IPS-NIHi7 (cell line): ENCODE data around the gene PLEKHG4.
A peak's percentile ranks its signal among the peaks of the same experiment; 100 is the strongest.

Experiments
- DNase-seq: peaks from one replicate; pipeline ENCODE4 v3.0.0; 2012; ENCODE audit warnings: mixed read lengths; ENCODE audit errors: extremely low spot score

PLEKHG4 gene, protein sequence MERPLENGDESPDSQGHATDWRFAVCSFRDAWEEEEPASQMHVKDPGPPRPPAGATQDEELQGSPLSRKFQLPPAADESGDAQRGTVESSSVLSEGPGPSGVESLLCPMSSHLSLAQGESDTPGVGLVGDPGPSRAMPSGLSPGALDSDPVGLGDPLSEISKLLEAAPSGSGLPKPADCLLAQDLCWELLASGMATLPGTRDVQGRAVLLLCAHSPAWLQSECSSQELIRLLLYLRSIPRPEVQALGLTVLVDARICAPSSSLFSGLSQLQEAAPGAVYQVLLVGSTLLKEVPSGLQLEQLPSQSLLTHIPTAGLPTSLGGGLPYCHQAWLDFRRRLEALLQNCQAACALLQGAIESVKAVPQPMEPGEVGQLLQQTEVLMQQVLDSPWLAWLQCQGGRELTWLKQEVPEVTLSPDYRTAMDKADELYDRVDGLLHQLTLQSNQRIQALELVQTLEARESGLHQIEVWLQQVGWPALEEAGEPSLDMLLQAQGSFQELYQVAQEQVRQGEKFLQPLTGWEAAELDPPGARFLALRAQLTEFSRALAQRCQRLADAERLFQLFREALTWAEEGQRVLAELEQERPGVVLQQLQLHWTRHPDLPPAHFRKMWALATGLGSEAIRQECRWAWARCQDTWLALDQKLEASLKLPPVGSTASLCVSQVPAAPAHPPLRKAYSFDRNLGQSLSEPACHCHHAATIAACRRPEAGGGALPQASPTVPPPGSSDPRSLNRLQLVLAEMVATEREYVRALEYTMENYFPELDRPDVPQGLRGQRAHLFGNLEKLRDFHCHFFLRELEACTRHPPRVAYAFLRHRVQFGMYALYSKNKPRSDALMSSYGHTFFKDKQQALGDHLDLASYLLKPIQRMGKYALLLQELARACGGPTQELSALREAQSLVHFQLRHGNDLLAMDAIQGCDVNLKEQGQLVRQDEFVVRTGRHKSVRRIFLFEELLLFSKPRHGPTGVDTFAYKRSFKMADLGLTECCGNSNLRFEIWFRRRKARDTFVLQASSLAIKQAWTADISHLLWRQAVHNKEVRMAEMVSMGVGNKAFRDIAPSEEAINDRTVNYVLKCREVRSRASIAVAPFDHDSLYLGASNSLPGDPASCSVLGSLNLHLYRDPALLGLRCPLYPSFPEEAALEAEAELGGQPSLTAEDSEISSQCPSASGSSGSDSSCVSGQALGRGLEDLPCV

DNA sequence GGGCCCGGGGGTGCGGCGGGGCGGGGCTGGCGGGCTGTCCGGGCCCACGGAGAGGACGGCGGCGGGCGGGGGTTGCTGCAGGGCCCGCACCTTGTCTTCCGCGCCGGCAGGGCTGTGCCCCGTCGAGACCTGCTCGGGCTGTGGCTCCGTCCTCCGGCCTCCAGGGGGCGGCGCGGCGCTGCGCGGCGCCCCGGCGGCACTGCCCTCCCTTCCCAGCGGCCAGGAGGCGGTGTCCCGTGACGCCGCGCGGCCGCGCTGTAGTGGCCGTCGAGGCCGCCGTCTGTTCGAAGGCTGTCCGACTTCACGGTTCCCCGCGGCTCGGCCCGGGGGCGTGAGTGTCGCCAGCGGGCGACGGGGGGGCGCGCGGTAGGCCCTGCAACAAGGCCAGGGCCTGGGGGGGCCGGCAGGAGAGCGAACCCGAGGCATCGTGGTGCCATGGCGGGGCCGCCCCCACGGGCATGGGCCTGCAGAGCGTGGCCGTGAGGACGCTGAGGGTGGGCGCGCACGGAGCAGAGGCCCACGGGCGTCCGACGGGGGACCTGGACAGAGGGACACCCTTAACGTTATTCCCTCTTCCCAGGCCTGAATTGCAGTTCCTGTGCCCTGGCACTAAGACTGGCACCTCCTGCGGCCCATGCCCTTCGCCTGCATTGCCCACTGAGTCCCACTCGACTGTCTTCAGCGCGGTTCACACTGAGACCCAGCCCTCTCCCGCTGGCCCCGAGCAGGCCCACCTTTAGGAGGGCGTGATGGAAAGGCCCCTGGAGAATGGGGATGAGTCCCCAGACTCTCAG lies at the start of gene PLEKHG4:
PLEKHG4 (plus strand) TSS at position 237 of the 794 bp plus-strand sequence; CDS start at position 750, 513 bp downstream.
- peak; percentile 97 for DNase-seq

DNA sequence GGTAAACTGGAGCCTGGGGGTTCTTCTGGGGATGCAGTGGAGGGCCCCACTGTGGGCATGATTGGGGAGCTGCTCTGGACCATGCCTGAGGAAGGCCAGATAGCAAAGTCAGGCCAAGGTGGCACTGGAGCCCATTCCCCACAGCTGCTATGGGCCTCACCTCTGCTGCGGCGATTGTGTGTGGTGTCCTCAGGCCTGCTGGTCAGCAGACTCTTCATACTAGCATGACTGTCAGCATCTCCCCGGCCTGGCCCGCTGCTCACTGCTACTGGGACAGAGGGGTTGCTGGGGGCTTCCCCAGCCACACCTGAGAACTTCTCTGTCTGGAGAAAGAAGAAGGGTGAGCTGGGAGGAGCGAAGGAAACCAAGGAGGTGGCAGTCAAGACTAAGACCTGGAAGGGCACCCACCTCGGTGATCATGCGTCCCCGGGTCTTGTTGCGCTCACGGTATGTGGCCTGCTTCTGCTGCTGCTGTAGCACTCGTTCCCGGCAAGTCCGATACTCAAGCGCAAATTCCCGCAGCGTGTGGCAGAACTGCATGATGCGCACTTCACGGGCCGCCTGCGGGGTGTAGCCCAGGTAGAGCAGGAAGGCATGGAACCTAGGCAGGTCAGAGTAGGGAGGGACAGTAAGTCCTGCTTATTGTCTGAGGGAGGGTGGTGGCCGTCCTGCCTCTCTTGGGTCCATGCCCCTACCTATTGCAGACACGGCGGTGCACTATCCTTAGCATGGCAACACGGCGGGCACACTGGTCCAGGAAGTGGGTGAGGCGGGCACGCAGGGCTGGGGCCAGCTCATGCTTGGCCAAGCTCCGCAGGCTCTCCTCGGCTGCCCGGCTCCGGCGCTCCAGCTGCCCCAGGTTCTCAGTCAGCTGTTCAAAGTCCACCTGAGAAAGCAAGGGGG lies 49.2 kb upstream of the PLEKHG4 start:
- no peak for DNase-seq

DNA sequence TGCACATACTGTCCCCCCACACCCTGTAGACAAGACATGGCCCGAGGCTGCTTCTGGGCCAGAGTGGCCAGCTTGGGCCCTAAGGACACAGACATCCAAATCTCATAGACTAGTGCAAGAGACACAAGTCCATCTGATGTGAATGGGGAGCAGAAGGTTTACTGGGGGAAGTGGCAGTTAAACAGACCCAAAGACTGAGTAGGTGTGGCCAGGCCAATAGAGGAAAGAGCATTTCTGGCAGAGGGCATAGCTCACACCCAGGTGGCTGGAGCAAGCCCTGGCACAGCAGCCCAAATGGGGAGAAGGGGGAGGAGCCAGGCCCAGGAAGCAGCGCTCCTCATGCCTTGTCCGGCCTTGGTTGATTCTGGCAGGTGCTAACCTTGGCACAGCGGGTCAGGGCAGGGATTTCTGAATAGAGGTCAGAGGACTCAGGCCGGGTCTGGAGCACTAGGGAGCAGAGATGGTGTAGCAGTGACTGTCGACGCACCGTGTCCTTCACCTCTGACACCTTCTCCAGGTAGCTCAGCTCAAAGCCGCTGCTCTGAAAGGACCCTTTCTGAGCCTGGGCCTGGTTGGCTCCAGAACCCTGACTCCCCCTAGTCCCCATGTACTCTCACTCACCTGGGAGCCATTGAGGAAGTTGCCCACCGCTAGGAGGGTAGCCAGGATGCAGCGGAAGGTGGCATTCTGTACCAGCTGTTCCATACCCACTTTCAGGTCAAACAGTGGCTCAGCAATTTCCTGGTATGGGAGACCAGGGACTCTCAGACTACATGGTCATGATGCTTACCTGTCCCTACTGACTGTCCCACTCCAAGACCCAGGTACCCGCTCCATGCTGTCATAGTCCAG lies 48.3 kb upstream of the PLEKHG4 start:
- DNase-seq, result no peak

DNA sequence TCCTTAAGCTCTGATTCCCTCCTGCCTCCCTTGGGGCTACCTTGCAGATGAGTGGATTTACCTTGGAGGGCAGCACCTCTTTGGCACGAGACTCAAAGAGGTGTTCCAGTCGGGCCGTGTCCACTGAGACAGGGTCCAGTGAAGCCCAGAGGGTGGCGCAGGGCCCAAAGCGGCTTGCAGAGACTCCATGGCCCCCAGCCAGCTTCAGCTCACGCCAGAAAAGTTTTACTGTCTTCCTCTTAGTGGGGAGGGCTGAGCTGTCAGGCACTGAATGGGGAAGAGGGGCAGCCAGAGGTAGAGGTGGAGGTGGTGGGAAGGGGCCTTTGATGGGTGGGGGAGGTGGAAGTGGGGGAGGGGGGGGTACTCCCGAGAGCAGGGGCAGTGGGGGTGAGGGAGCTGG lies 45.7 kb upstream of the PLEKHG4 start:
- no peak for DNase-seq

DNA sequence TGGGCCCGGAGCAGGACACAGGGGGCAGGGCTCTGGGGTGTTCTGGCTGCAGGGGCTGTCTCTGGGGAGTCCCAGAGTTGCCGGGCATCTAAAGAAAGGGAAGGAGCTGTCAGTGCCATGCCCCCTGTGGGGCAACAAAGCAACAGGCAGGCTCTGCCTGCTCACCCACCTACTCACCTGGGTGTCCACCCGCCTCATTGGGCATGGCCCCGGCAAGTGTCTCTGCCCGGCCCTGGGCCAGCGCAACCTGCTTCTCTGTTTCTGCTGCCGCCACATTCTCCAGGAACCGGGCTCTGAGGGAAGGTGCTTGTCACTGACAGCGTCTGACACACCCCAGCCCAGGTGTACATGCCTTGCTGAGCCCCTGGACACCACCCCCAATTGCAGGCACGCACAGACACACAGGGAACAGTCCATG lies 45.1 kb upstream of the PLEKHG4 start:
- no peak for DNase-seq

DNA sequence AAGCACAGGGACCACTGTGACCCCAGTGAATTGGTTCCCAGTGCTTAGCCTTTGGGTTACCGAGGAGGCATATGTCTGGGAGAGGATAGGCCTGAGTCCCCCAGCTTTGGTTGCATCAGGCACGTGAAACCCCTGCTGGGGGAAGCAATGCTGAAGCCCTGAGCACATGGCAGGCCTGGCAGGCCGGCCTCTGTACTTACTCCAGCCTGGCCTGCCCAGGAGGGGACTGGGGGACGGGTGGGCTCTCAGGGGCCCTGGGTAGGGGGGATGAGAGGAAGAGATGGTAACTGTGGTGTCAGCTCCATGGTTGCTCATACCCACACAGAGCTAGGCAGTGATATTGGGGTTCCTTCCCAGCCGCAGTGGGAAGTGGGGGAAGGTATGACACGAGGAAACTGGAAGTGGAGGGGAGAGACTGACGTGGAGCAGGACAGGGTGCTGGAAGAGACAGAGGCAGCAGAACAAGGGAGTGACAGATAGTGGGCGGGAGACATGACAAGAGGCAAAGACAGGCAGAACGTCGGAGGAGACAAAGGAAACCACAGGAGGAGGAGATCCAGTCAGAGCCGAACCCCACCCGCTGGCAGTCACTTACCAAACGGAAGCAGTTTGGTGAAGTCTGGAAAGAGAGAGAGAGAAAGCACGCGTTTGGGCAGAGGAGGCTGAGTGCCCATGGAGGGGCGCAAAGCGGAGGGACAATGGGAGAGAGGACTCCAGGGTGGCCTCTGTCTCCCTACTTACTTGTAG lies 43.3 kb upstream of the PLEKHG4 start:
- DNase-seq, result no peak

DNA sequence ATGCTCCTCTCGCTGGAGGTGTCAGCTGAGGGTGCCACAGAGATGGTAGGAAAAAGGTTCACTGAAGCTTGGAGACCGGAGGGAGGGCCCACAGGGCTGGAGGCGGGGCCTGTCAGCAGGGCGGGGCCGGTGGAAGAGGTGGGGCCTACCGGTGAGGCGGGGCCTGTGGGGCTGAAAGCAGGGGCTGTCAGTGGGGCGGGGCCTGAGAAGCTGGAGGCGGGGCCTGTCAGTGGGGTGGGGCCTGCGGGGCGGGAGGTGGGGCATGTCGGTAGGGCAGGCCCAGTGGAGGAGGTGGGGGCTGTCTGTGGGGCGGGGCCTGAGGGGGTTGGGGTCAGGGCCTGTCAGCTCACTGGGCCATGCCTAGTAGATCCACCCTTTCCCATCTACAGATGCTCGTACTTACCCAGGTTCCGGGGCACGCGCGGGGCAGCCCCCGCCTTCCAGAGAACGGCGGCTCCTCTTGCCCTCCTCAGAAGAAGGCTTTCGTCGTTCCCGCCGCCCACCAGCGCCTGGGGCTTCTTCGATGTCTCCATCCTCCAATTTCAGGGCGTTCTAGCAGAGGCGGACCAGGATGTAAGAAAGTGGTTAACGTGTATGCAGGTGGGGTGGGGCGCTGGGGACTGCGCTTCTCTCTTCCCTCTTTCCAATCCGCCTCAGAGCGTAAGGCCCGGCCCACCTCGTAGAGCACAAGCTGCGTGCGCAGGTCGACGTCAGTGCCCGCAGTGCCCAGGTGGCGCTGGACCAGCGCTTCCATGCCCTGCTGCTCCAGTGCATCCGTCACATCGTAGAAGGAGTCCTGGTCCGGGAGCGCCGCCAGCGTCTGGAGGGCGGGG lies 42.6 kb upstream of the PLEKHG4 start:
- peak; percentile 98 for DNase-seq

DNA sequence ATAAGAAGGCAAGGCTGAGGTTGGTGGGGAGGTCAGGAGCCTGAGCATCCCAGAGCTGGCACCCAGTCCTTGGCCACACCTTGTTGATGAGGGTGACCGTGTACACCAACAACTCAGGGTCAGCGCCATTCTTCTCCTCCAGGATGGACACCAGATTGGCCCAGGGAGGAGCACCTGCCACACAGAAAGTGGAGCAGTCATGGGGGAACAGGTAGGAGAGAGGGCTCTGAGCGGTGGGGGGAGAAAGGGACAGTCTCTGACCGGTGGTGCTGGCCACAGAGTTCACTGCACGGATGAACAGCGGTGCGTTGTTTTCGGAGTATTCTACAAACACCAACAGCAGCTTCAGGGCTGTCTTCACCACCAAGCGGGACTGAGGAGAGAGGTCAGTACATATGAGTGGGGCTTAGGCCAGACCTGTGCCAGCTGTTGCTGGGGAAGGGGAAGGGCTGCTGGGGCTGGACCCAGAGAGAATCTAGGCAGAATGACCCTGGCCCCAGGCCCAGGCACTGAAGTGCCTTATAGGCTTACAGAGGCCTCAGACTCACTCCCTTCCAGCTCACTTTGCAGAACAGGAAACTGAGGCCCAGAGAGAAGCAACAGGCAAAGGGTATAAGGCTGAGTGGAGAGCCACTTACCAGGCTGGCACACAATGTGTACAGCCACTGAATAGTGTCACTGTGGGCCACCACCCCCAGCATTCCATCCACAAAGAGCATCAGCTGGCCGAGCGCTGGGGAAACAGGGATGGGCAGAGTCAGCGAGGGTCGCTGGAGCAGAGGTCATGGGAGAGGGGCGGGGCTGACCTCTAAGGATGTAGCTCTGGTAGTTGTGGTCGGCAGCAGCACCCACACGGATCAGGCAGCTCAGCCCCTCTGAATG lies 41.7 kb upstream of the PLEKHG4 start:
- DNase-seq, result no peak

DNA sequence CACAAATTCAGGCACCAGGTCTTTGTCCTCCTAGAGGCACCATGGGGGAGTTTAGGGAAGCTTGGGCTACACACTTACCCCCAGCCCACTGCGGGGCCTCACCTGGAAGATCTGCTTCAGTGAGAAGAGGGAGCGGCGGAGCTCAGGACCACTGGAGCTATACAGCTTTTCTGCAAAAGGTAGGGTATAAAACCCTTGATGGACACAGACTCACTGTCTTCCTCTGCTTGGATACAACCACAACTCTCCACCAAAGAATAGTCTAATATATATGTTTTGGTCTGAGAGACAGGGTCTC lies 41.1 kb upstream of the PLEKHG4 start:
- DNase-seq, result no peak

DNA sequence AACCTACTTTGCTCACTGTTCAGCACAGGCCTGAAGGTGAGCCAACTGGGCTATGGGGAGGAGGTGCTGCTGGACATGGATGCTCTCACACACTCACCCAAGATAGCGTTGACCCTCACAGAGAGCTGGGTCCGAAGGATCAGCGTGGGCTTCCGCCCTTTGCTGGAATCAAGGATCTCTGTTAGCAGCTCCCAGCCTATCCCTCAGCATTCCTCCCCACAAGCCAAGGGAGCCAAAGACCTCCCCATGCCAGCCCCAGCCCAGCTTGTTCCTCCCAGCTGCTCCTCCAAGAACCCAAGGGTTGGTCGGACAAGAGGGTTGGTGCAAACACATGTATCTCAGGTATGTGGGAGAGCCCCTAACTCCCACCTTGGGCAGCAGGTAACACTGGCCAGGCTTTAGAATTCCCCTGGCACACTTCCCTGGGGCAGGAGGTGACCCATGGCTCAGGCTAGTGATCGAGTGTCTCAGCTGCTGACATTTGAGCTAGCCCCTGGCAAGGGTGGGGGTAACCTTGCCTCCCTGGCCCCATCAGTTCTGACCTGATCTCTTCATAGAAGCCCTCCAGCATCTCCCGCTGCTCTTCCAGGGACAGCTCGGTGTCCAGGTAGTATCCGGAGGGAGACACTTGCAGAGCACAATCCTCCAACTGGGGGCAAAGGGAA lies 40.4 kb upstream of the PLEKHG4 start:
- no peak for DNase-seq

DNA sequence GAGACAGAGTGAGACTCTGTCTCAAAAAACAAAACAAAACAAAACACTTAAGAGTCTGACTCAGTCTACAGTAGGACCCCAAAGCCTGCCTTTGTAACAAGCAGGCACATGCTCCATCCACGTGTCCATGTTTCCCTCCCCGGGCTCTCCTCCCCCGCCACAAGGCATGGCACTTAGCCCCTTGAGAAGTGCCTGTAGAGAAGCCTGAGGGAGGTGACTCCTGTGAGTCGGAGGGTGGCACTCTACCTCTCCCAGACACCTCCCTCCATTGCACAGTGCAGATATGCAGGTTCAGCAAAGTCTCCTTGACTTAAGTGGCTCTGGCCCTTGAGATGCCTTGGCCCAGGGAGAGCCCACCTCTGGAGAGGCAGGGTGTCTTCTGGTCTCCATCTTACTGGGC lies 38.8 kb upstream of the PLEKHG4 start:
- DNase-seq, result no peak

DNA sequence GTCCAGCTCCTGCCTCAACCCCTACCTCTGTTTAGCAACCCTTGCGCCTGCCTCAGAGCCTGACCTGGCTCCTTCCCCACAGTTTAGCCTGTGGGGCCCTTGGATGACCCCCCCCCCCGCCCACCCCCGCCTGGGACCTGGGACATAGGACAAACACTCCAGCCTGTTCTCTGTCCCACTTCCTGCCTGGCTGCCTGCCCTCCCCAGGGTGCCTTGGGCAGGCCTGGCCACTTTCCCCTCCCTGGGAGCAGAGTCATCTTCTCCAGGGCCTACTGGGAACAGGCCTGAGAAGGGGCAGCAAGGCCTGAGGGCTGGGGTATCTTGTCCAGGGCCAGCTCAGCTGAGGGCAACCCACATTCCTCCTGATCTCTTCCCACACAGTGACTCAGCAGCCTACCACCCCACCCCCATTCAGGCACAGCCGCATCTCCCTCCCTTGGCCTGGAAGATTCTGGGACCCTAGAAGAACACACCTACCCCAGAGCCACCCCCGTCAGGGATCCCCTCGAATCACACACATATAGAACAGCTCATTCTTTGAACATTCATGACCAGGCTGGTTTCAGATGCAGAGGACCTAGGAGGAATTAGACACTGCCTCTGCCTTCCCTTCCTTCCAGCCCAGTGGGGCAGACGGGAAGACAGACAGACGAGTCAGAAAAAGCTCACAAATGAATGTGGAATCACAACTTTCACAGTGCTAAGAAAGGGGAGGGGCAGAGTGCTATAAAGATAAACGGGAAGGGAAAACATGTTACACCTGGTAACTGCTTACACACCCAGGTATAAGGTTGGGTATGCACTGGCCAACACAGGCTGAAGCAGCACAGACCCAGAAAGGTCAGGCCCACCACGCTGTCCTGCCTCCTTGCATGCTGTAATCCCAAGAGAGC lies 38.1 kb upstream of the PLEKHG4 start:
- DNase-seq, result peak; percentile 50

DNA sequence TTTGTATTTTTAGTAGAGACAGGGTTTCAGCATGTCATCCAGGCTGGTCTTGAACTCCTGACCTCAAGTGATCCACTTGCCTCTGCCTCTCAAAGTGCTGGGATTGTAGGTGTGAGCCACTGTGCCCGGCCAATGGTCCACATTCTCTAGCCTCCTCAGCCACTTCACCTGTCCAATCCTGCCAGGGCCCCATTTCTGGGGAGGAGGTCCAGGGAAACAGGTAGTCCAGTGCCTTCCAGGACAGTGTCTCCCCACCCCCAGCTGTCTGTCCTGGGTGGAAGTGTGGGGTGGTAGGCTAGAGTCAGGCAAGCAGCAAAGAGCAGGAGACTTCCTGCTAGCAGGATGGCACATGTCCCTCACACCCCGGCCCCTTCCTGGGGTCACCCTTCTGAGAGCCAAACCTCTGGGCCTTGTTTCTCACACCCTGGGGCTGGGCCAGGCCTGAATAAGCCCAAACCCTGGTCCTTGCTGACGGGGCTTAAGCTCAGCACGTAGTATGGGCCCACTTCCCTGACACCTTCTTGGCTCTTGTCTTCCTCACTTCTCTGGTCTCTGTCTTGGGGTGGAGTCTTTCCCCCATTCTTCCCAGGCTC lies 37.1 kb upstream of the PLEKHG4 start:
- no peak for DNase-seq

DNA sequence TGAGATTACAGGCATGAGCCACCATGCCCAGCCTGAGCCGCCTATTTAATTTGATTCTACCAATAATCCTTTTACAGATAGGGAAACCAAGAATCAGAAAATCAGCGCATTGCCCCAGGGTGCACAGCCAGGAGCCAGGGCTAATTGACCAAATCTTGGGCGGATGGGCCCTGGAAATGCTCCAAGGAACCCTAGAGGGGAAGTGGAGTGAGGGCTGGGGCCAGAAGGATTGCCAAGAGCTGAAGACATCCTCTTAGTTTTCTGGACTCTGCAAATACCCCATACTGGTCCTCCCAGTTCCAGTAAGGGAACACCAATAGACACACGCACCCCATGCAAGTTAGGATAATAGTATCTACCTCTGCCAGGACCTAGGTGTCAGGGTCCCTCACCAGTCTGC lies 35.9 kb upstream of the PLEKHG4 start:
- DNase-seq, result no peak
